SIG-M5 treated with dmso at 0.1 percent for 504 hours (cell line): ENCODE measurements around the gene MAP9.
"Not testable (repeated sequence)": the region's sequence is repeated elsewhere in the genome, so short reads cannot be mapped to it uniquely, and the experiment has no call there.

Source experiments
- DNase-seq: peaks from one replicate; lab custom pipeline; 2025; ENCODE audit not compliant: unreplicated experiment; lab: John Stamatoyannopoulos, UW

Gene MAP9

GRCh38 chr4:155353923-155354540 is 22.7 kb downstream of the MAP9 start:
- DNase-seq = peak; percentile 29

- no peak for DNase-seq
Observed at GRCh38 chr4:155342142-155342541, 34.6 kb downstream of the MAP9 start.

- DNase-seq = no peak
Observed at GRCh38 chr4:155339999-155340398, 36.8 kb downstream of the MAP9 start.

- no peak for DNase-seq
Observed at GRCh38 chr4:155339588-155339987, 37.2 kb downstream of the MAP9 start.

GRCh38 chr4:155338196-155338595 is 38.6 kb downstream of the MAP9 start:
- DNase-seq = no peak

GRCh38 chr4:155336242-155336641 is 40.5 kb downstream of the MAP9 start:
- DNase-seq = no peak

GRCh38 chr4:155331478-155331877 is 45.3 kb downstream of the MAP9 start:
- no peak for DNase-seq

- DNase-seq = no peak
Observed at GRCh38 chr4:155322782-155323181, 54.0 kb downstream of the MAP9 start.

GRCh38 chr4:155321006-155321405 is 55.8 kb downstream of the MAP9 start:
- DNase-seq = no peak

GRCh38 chr4:155319516-155319915 is 57.2 kb downstream of the MAP9 start:
- no peak for DNase-seq

- not testable (repeated sequence) for DNase-seq
Observed at GRCh38 chr4:155312027-155312426, 64.7 kb downstream of the MAP9 start.

GRCh38 chr4:155307731-155308277 is 69.0 kb downstream of the MAP9 start:
- DNase-seq = no peak

GRCh38 chr4:155305619-155306018 is 71.1 kb downstream of the MAP9 start:
- DNase-seq = no peak

GRCh38 chr4:155304375-155304774 is 72.4 kb downstream of the MAP9 start:
- DNase-seq = no peak

- DNase-seq = no peak
Observed at GRCh38 chr4:155299103-155299502, 77.7 kb downstream of the MAP9 start.
